ENCODE measurements around the gene NKX2-4. TPM values are rescaled to one million over a fixed set of nuclear protein-coding genes. Genes with fewer than 3 reads are reported as not detected.

The NKX2-4 gene
- total RNA-seq, 1 experiment from 2014 or later: 0.15 TPM

- no peak overlapping the region for H2BK20ac ChIP-seq (ENCODE audit: low read depth, low read length, poor library complexity, severe bottlenecking)
- no peak overlapping the region for H3K23ac ChIP-seq (ENCODE audit: insufficient read length, low read depth, low read length)
- H2BK5ac ChIP-seq (ENCODE audit: insufficient read length, low read length): no peak overlapping the region
- no peak overlapping the region for H2BK15ac ChIP-seq (ENCODE audit: low read depth, low read length)
- peaks cover 2% of the 10 kb centered on the region; the same call in 1 of the 2 replicates for H3K4me1 ChIP-seq (ENCODE audit: insufficient read depth, low read length)
- no peak overlapping the region for H2BK12ac ChIP-seq (ENCODE audit: insufficient read length, low read depth, low read length)
- H2AFZ ChIP-seq (ENCODE audit: low read length): no peak overlapping the region
- H2AK5ac ChIP-seq (ENCODE audit: insufficient read length, low read length): no peak overlapping the region
- H3K27ac Mint-ChIP-seq: no peak overlapping the region
- H3K27ac ChIP-seq (ENCODE audit: insufficient read length, low read depth, low read length): no peak overlapping the region
- H3K4ac ChIP-seq (ENCODE audit: low read depth, low read length): no peak overlapping the region
- H4K5ac ChIP-seq (ENCODE audit: insufficient read length, low read depth, low read length): no peak overlapping the region
- no peak overlapping the region for H3K56ac ChIP-seq (ENCODE audit: insufficient read length, low read depth, low read length)
- peaks cover 0 to 4% (median 0%) of the 10 kb centered on the region in 3 experiments; a peak in 5 of 7 replicates for H3K36me3 Mint-ChIP-seq (ENCODE audit: insufficient read depth in 1 of 3, low read depth in 3 of 3)
- no peaks in the 10 kb centered on the region for H3K79me1 ChIP-seq (ENCODE audit: insufficient read depth, low read depth, low read length, poor library complexity, severe bottlenecking)
- no peak overlapping the region for H3T11ph ChIP-seq (ENCODE audit: low read length)
- peaks cover 14 to 27% of the 10 kb centered on the region in 2 experiments for H3K4me1 Mint-ChIP-seq
- H4K91ac ChIP-seq (ENCODE audit: insufficient read length, low read depth, low read length): no peak overlapping the region
- H3K23me2 ChIP-seq (ENCODE audit: insufficient read length, low read depth, low read length, poor library complexity, severe bottlenecking): no peaks in the 10 kb centered on the region
- no peak for TF ChIP-seq CTCF (conservative IDR thresholded peaks at IDR 0.05)
- H3K14ac ChIP-seq (ENCODE audit: insufficient read depth, low read length): no peak overlapping the region
- peaks cover 73% of the 10 kb centered on the region for H3K27me3 Mint-ChIP-seq (ENCODE audit: low read depth)
- peaks cover 44% of the 10 kb centered on the region for H3K27me3 ChIP-seq (ENCODE audit: insufficient read depth, low read length)
- H3K9ac ChIP-seq (ENCODE audit: extremely low read depth, insufficient read length, low read length): no peak overlapping the region
- H3K4me3 Mint-ChIP-seq: no peak overlapping the region; a peak in 1 of 5 replicates
- no peak overlapping the region for H2BK120ac ChIP-seq (ENCODE audit: low read depth, low read length, poor library complexity, severe bottlenecking)
- H3K79me2 ChIP-seq (ENCODE audit: insufficient read depth, low read length): no peaks in the 10 kb centered on the region
- H3K18ac ChIP-seq (ENCODE audit: insufficient read length, low read depth, low read length): no peak overlapping the region
- no peak overlapping the region for H3K4me2 ChIP-seq (ENCODE audit: insufficient read depth, insufficient read length, low read length)
- no peaks in the 10 kb centered on the region for H4K20me1 ChIP-seq (ENCODE audit: control insufficient read depth, insufficient read depth, insufficient read length)
- no peak for DNase-seq
- no peak overlapping the region for H4K8ac ChIP-seq (replicated peaks; ENCODE audit: insufficient read length, low read depth, low read length)
- WGBS (ENCODE audit: extremely low coverage, insufficient read length, low lambda C conversion rate): no CpG with 5 or more reads among the region's 4 CpGs
- no peaks in the 10 kb centered on the region for H3K9me3 ChIP-seq (ENCODE audit: control insufficient read depth, low read depth, low read length)
- H3K9me3 Mint-ChIP-seq: peaks cover 0 to 4% of the 10 kb centered on the region in 2 experiments; a peak in 2 of 5 replicates
Measured at GRCh38 chr20:21393166-21393565, 4.2 kb downstream of the NKX2-4 start.

Measured in H9 (cell line).